Measurements from ENCODE around the gene CIROP.

The CIROP gene

DNA sequence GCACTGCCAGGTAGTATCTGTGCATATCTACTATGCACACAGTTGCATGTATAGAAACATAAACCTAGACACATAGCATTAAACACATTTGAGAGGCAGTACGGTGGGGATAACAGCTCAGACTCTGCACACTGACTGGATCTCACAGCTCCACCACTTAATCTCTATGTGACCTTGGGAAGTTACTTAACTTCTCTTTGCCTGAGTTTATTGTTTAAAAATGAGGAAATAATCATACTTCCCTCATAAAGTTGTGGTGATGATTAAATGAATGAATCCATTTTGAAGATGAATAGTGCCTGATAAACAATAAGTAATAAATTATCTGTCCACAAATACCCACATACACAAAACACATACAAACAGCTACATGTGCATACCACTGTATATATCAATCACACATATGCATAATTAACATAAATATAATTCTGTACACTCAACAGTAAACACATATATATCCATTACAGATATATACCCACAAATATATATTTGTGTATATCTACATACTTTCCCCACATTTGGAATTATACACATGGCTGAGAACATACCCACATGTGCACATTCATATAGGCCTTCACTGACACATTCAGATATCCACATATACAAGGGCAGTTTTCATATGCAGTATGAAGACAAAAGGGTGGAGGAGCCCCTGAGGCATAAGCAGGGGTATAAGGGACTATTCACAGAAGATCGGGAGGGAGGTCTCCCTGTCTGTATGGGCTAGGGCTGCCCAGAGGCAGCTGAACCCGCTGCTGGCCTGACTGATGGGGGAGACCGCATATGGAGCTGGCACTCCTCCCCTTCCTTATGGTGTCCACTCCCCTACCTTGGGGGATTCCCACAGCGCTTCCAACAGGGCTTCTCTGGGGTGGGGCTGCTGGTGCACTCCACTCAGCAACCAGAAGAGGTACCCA is 53.4 kb downstream of the CIROP start:
- DNase-seq (ENCODE audit: low read depth) = no peak
